ENCODE results near the gene ANKRD62. TPM values are rescaled to one million over a fixed set of nuclear protein-coding genes. Genes with fewer than 3 reads are reported as not detected.
"Not testable (repeated sequence)": the region's sequence is repeated elsewhere in the genome, so short reads cannot be mapped to it uniquely, and the experiment has no call there.

ANKRD62 gene
- total RNA-seq, 1 experiment from 2014 or later, result not detected

GRCh38 chr18:12060182-12060870, 33.3 kb upstream of the ANKRD62 start:
- peak; percentile 55 for DNase-seq
- no peaks in the 10 kb centered on the region for H3K36me3 ChIP-seq
- no peaks in the 10 kb centered on the region for H3K9me3 ChIP-seq
- H3K4me3 ChIP-seq, result no peak overlapping the region
- no peaks in the 10 kb centered on the region for H3K27me3 ChIP-seq

- no peak overlapping the region for H3K4me3 ChIP-seq
- no peaks in the 10 kb centered on the region for H3K36me3 ChIP-seq
- H3K9me3 ChIP-seq, result no peaks in the 10 kb centered on the region
- H3K27me3 ChIP-seq, result no peaks in the 10 kb centered on the region
- DNase-seq, result no peak
Observed at GRCh38 chr18:12061685-12062084, 32.0 kb upstream of the ANKRD62 start.

GRCh38 chr18:12062974-12063373, 30.7 kb upstream of the ANKRD62 start:
- H3K4me3 ChIP-seq, result no peak overlapping the region
- H3K9me3 ChIP-seq, result no peaks in the 10 kb centered on the region
- H3K27me3 ChIP-seq, result no peaks in the 10 kb centered on the region
- H3K36me3 ChIP-seq, result no peaks in the 10 kb centered on the region
- DNase-seq, result no peak

GRCh38 chr18:12064086-12064763, 29.4 kb upstream of the ANKRD62 start:
- H3K27me3 ChIP-seq, result no peaks in the 10 kb centered on the region
- no peak for DNase-seq
- no peaks in the 10 kb centered on the region for H3K36me3 ChIP-seq
- no peak overlapping the region for H3K4me3 ChIP-seq
- no peaks in the 10 kb centered on the region for H3K9me3 ChIP-seq

- H3K4me3 ChIP-seq, result no peak overlapping the region
- no peaks in the 10 kb centered on the region for H3K27me3 ChIP-seq
- no peaks in the 10 kb centered on the region for H3K36me3 ChIP-seq
- H3K9me3 ChIP-seq, result no peaks in the 10 kb centered on the region
- DNase-seq, result no peak
Observed at GRCh38 chr18:12065397-12065796, 28.2 kb upstream of the ANKRD62 start.

- DNase-seq, result no peak
- Histone ChIP-seq H3K27me3 (no peaks in the 10 kb centered on the region), H3K36me3 (no peaks in the 10 kb centered on the region), H3K9me3 (no peaks in the 10 kb centered on the region), H3K4me3 (no peak overlapping the region)
Observed at GRCh38 chr18:12066910-12067511, 26.6 kb upstream of the ANKRD62 start.

GRCh38 chr18:12067671-12068070, 26.0 kb upstream of the ANKRD62 start:
- no peak for DNase-seq
- Histone ChIP-seq H3K36me3 (no peaks in the 10 kb centered on the region), H3K27me3 (no peaks in the 10 kb centered on the region), H3K4me3 (no peak overlapping the region), H3K9me3 (no peaks in the 10 kb centered on the region)

GRCh38 chr18:12068316-12068949, 25.2 kb upstream of the ANKRD62 start:
- peak; percentile 44 for DNase-seq
- H3K36me3 ChIP-seq, H3K27me3 ChIP-seq, H3K9me3 ChIP-seq: not testable (repeated sequence)
- H3K4me3 ChIP-seq, result peak overlapping the region; percentile 38

- peak overlapping the region; percentile 38 for H3K4me3 ChIP-seq
- H3K27me3 ChIP-seq, result no peaks in the 10 kb centered on the region
- no peak for DNase-seq
- no peaks in the 10 kb centered on the region for H3K36me3 ChIP-seq
- no peaks in the 10 kb centered on the region for H3K9me3 ChIP-seq
Observed at GRCh38 chr18:12068950-12069320, 24.7 kb upstream of the ANKRD62 start.

GRCh38 chr18:12071066-12071465, 22.6 kb upstream of the ANKRD62 start:
- not testable (repeated sequence) for H3K4me3 ChIP-seq, H3K9me3 ChIP-seq, H3K27me3 ChIP-seq, DNase-seq, H3K36me3 ChIP-seq

GRCh38 chr18:12072996-12073395, 20.6 kb upstream of the ANKRD62 start:
- no peak overlapping the region for H3K4me3 ChIP-seq
- no peaks in the 10 kb centered on the region for H3K27me3 ChIP-seq
- no peaks in the 10 kb centered on the region for H3K9me3 ChIP-seq
- no peak for DNase-seq
- H3K36me3 ChIP-seq, result no peaks in the 10 kb centered on the region

- H3K9me3 ChIP-seq, result no peaks in the 10 kb centered on the region
- no peaks in the 10 kb centered on the region for H3K27me3 ChIP-seq
- no peak for DNase-seq
- no peak overlapping the region for H3K4me3 ChIP-seq
- H3K36me3 ChIP-seq, result no peaks in the 10 kb centered on the region
Observed at GRCh38 chr18:12074736-12075135, 18.9 kb upstream of the ANKRD62 start.

- Histone ChIP-seq H3K9me3 (no peaks in the 10 kb centered on the region), H3K27me3 (no peaks in the 10 kb centered on the region), H3K4me3 (no peak overlapping the region), H3K36me3 (no peaks in the 10 kb centered on the region)
- peak; percentile 19 for DNase-seq
Observed at GRCh38 chr18:12076424-12077140, 17.1 kb upstream of the ANKRD62 start.

GRCh38 chr18:12077994-12078393, 15.6 kb upstream of the ANKRD62 start:
- not testable (repeated sequence) for DNase-seq, H3K27me3 ChIP-seq, H3K4me3 ChIP-seq, H3K9me3 ChIP-seq, H3K36me3 ChIP-seq

- Histone ChIP-seq H3K27me3 (no peaks in the 10 kb centered on the region), H3K4me3 (no peak overlapping the region), H3K36me3 (no peaks in the 10 kb centered on the region), H3K9me3 (no peaks in the 10 kb centered on the region)
- DNase-seq, result peak; percentile 57
Observed at GRCh38 chr18:12079491-12080237, 14.0 kb upstream of the ANKRD62 start.

GRCh38 chr18:12085136-12085535, 8.5 kb upstream of the ANKRD62 start:
- Histone ChIP-seq H3K27me3 (no peaks in the 10 kb centered on the region), H3K36me3 (no peaks in the 10 kb centered on the region), H3K9me3 (no peaks in the 10 kb centered on the region), H3K4me3 (no peak overlapping the region)
- DNase-seq, result no peak
